NT2/D1 (cell line): ENCODE measurements around the gene SPOCK1.

Experiments
- YY1 ChIP-seq: IDR thresholded peaks from 2 replicates; pipeline ENCODE4 v1.6.1; 2011; ENCODE audit not compliant: insufficient read length, insufficient read depth
- ZNF274 ChIP-seq: IDR thresholded peaks from 2 replicates; pipeline ENCODE4 v1.6.1; 2011; ENCODE audit warnings: mild to moderate bottlenecking, low read depth, low read length

- TF ChIP-seq ZNF274 (no peak), YY1 (no peak)
Observed at GRCh38 chr5:137119321-137119720, 379.8 kb downstream of the SPOCK1 start.
